Spleen (tissue), 11 donors: ENCODE results near the gene GSDME. TPM values are rescaled to one million over a fixed set of nuclear protein-coding genes. Genes with fewer than 3 reads are reported as not detected.

ENCODE experiments used
- DNase-seq: peaks from one replicate; pipeline ENCODE4 v3.0.0-alpha.2; 2020
- H3K27ac ChIP-seq, 8 donors: fragments of 200-600 bp; sonication (generic) in 7 of 8; 1 replicate in 4 of 8; 2 replicates in 4 of 8; pipeline versions ENCODE4 v1.5.0 to v1.8.0; 2016 to 2021; ENCODE audit warnings: inconsistent platforms in 4 of 8, mild to moderate bottlenecking in 4 of 8, moderate library complexity in 1 of 8
- H3K27me3 ChIP-seq, 7 donors: fragments of 200-600 bp; sonication (generic) in 6 of 7; replicated peaks in 1 of 7; 1 replicate in 4 of 7; 2 replicates in 3 of 7; pipeline versions ENCODE4 v1.5.0 to v1.8.0; 2016 to 2021; ENCODE audit warnings: inconsistent platforms in 3 of 7, mild to moderate bottlenecking in 1 of 7
- H3K36me3 ChIP-seq, 6 donors: fragments of 200-600 bp; sonication (generic) in 5 of 6; 1 replicate in 4 of 6; 2 replicates in 2 of 6; pipeline versions ENCODE4 v1.5.0 to v1.8.0; 2016 to 2021; ENCODE audit warnings: inconsistent platforms in 2 of 6
- H3K4me1 ChIP-seq, 6 donors: fragments of 200-600 bp; sonication (generic) in 5 of 6; 1 replicate in 3 of 6; 2 replicates in 3 of 6; pipeline versions ENCODE4 v1.5.0 to v1.8.0; 2016 to 2021; ENCODE audit warnings: inconsistent platforms in 3 of 6
- H3K4me3 ChIP-seq, 8 donors: fragments of 200-600 bp; sonication (generic) in 7 of 8; 1 replicate in 4 of 8; 2 replicates in 4 of 8; pipeline versions ENCODE4 v1.5.0 to v1.8.0; 2016 to 2021; ENCODE audit warnings: inconsistent platforms in 4 of 8, mild to moderate bottlenecking in 4 of 8, moderate library complexity in 2 of 8
- H3K9me3 ChIP-seq, 8 donors: fragments of 200-600 bp; sonication (generic) in 7 of 8; 1 replicate in 4 of 8; 2 replicates in 4 of 8; pipeline versions ENCODE4 v1.5.0 to v1.8.0; 2016 to 2021; ENCODE audit warnings: inconsistent platforms in 4 of 8
- POLR2A ChIP-seq, 3 donors: fragments of 450-650 bp; IDR thresholded peaks; one replicate each; pipeline ENCODE4 v1.5.1; 2017; ENCODE audit warnings: antibody characterized with exemption in 3 of 3, mild to moderate bottlenecking in 1 of 3
- POLR2AphosphoS5 ChIP-seq, 3 donors: sonication (generic); formaldehyde crosslinking; IDR thresholded peaks; one replicate each; pipeline ENCODE4 v1.5.1; 2017; ENCODE audit warnings: antibody characterized with exemption in 3 of 3
- WGBS, 5 donors: extraction: QIAGEN DNeasy Blood & Tissue Kit in 3 of 5; methylation state at CpG; one replicate each; pipeline versions ENCODE4 v1.1.5 to v1.1.7; 2013 to 2018; 5-methylcytosine and 5-hydroxymethylcytosine counted together
- intact Hi-C: fragments of 100-400 bp; cut with DNase I; formaldehyde crosslinking; loops from one replicate; pipeline ENCODE4 v1.15.0; 2023; ENCODE audit warnings: low total_unique reads
- polyA plus RNA-seq, 3 donors: library from polyadenylated mRNA; stranded (reverse); fragments of 200-250 nt; gene quantifications; one replicate each; pipeline ENCODE4 v1.2.1, GENCODE V29; 2013
- total RNA-seq, 7 donors: library from RNA; depleted of rRNA in 3 of 7; stranded (reverse); fragments of >200 nt in 3 of 7; fragmentation: NEBNext Ultra II Directional in 4 of 7; extraction: Animal tissue kit (Norgen Biotek cat#: 25700) in 4 of 7; gene quantifications; one replicate each; pipeline versions ENCODE4 v1.1.0 to v1.2.1, GENCODE V29; 2016 to 2021
- TF ChIP-seq, protein P1 (sequence below), 11 experiments: fragments of 200-600 bp in 7 of 11; fragments of 450-650 bp in 4 of 11; sonication (generic) in 4 of 11; IDR thresholded peaks in 8 of 11; conservative IDR thresholded peaks in 3 of 11; 1 replicate in 7 of 11; 2 replicates in 4 of 11; pipeline versions ENCODE4 v1.4.0 to v1.8.0; 2016 to 2021; ENCODE audit warnings: antibody characterized with exemption in 11 of 11, inconsistent platforms in 4 of 11, mild to moderate bottlenecking in 1 of 11
- donor health status: healthy with polysubstance abuse.
- donor health status: DM: no; HTN: no; CAD: no; lungs with moderate emphysema.
- donor health status: DM: no; HTN: no; CAD: no.
- donor health status: Bipolar disorder and iron deficiency.
- donor health status: healthy.
- donor health status: DM: no; HTN: no; CAD: no.
- donor health status: DM: yes; HTN: yes; CAD: no.

The GSDME gene
- total and polyA plus RNA-seq, 10 donors, result 2.3 to 9.7 (median 4.2) TPM

DNA sequence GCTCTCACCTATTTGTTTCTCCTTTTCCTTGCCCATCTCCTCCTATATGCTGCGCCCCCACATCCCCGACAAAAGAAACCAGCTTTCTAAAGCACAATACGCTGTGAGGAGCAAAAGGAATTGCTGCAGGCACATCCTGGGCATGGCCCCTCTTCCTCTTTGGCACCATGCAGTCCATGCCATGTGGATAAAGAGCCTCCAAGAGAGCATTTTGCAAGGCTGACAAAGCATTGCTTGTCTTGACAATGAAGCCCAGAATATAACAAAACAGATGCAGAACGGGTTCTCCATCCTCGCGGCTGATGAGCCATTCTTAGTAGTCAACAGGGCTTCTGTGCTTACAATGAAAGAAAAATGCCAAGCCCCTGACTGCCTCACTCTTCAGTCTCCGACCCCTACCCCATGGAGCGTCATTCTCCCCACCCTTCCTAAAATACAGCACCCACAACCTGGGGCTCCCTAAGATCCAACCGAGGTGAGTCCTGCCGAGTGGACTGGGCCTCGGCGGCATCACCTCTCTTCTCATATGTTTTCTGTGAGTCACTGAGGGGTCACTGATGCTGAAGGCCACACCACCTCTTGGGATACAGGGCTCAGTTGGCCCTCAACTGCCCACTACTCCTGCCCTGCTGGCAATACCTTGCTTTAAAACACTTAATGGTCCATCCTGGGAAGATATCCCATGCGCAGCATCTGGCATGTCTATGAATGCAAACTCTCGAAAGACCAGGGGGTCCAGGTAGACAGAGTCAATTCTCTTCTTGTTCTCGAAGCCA, 47.5 kb downstream of the GSDME start:
- 92 to 96% (median 92%) methylated on average over 15 of the region's 15 CpGs for WGBS, 5 donors
- Histone ChIP-seq H3K9me3 (no peaks in the 10 kb centered on the region), H3K36me3 (peaks cover 0 to 4% (median 0%) of the 10 kb centered on the region in 6 donors), H3K4me3 (no peak overlapping the region), H3K27me3 (peaks cover 0 to 5% (median 0%) of the 10 kb centered on the region in 7 donors), H3K27ac (no peak overlapping the region), H3K4me1 (peaks cover 0 to 8% (median 0%) of the 10 kb centered on the region in 6 donors)
- no peak for TF ChIP-seq POLR2AphosphoS5 (IDR thresholded peaks at IDR 0.05)
- TF ChIP-seq, protein P1, sequence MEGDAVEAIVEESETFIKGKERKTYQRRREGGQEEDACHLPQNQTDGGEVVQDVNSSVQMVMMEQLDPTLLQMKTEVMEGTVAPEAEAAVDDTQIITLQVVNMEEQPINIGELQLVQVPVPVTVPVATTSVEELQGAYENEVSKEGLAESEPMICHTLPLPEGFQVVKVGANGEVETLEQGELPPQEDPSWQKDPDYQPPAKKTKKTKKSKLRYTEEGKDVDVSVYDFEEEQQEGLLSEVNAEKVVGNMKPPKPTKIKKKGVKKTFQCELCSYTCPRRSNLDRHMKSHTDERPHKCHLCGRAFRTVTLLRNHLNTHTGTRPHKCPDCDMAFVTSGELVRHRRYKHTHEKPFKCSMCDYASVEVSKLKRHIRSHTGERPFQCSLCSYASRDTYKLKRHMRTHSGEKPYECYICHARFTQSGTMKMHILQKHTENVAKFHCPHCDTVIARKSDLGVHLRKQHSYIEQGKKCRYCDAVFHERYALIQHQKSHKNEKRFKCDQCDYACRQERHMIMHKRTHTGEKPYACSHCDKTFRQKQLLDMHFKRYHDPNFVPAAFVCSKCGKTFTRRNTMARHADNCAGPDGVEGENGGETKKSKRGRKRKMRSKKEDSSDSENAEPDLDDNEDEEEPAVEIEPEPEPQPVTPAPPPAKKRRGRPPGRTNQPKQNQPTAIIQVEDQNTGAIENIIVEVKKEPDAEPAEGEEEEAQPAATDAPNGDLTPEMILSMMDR (IDR thresholded peaks at IDR 0.05 in 8 of 11, conservative IDR thresholded peaks at IDR 0.05 in 3 of 11), result no peak
- peak; percentile 47 for DNase-seq
- intact Hi-C loops, result no loop called here

GRCh38 chr7:24709051-24709450, 48.2 kb downstream of the GSDME start:
- 85 to 92% (median 91%) methylated on average over 5 of the region's 5 CpGs for WGBS, 5 donors

DNA sequence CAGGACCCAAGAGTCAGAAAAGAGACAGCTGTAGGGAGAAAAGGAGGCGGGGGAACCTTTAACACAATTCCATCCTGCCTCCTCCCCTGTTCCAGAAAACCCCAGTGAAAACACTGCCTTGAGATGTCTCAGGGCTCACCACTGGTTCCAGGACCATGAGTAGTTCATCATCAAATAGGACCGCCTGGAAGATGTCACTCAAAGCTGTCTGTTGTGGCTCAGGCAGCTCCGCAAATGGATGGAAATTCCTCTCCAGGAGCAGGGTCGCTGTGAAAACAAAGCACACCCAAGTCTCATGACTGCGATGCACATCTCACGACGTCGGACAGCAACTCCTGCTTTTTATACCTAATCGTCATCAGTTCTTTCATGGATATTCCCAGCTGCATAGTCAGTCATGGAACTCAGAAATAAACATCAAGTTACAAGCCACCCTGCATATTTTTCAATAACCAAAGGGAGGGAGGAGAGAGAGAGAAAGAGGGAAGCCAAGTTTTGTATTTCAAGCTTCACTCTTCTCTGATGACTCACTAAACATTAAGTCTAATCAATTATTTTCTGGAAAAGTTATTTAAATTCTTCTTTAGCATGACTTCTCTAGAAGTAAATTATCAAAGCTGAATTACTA, 49.2 kb downstream of the GSDME start:
- WGBS, 5 donors, result 79 to 92% (median 87%) methylated on average over 9 of the region's 9 CpGs
- H3K4me1 ChIP-seq, result peaks cover 0 to 8% (median 0%) of the 10 kb centered on the region in 6 donors
- peak; percentile 33 for DNase-seq
- H3K36me3 ChIP-seq, result peaks cover 0 to 4% (median 0%) of the 10 kb centered on the region in 6 donors
- intact Hi-C loops, result no loop called here
- H3K27me3 ChIP-seq, result peaks cover 0 to 5% (median 0%) of the 10 kb centered on the region in 7 donors
- H3K9me3 ChIP-seq, result no peaks in the 10 kb centered on the region
- TF ChIP-seq POLR2AphosphoS5 (IDR thresholded peaks at IDR 0.05) (no peak), POLR2A (IDR thresholded peaks at IDR 0.05) (no peak)
- TF ChIP-seq, protein P1 (IDR thresholded peaks at IDR 0.05 in 8 of 11, conservative IDR thresholded peaks at IDR 0.05 in 3 of 11), result no peak
- H3K4me3 ChIP-seq, result no peak overlapping the region
- no peak overlapping the region for H3K27ac ChIP-seq

More at GRCh38 chr7:24709051-24709450, 48.2 kb downstream of the GSDME start:
- peaks cover 0 to 8% (median 0%) of the 10 kb centered on the region in 6 donors for H3K4me1 ChIP-seq
- TF ChIP-seq POLR2AphosphoS5 (IDR thresholded peaks at IDR 0.05) (no peak), POLR2A (IDR thresholded peaks at IDR 0.05) (no peak)
- TF ChIP-seq, protein P1 (IDR thresholded peaks at IDR 0.05 in 8 of 11, conservative IDR thresholded peaks at IDR 0.05 in 3 of 11), result no peak
- peaks cover 0 to 4% (median 0%) of the 10 kb centered on the region in 6 donors for H3K36me3 ChIP-seq
- intact Hi-C loops, result no loop called here
- H3K27ac ChIP-seq, result no peak overlapping the region
- DNase-seq, result peak; percentile 66
- H3K4me3 ChIP-seq, result no peak overlapping the region
- H3K9me3 ChIP-seq, result no peaks in the 10 kb centered on the region
- peaks cover 0 to 5% (median 0%) of the 10 kb centered on the region in 7 donors for H3K27me3 ChIP-seq
